Panc1 (cell line): ENCODE measurements around the gene RAP2A.

Experiments
- CTCF ChIP-seq: fragments of 450-650 bp; IDR thresholded peaks from 2 replicates; pipeline ENCODE4 v1.5.1; 2017; ENCODE audit warnings: mild to moderate bottlenecking
- POLR2AphosphoS5 ChIP-seq: IDR thresholded peaks from 2 replicates; pipeline ENCODE4 v1.6.1; 2012; ENCODE audit warnings: mild to moderate bottlenecking, low read depth, low read length, moderate library complexity
- REST ChIP-seq, 2 experiments: IDR thresholded peaks; 2 replicates each; pipeline ENCODE4 v1.6.1; 2011 to 2012; ENCODE audit warnings: low read depth in 2 of 2, control low read depth in 1 of 2, low read length in 1 of 2, mild to moderate bottlenecking in 1 of 2, moderate library complexity in 1 of 2; ENCODE audit not compliant: insufficient read depth in 1 of 2
- SIN3A ChIP-seq: IDR thresholded peaks from 2 replicates; pipeline ENCODE4 v1.6.1; 2012; ENCODE audit warnings: low read depth, mild to moderate bottlenecking, low read length, moderate library complexity, borderline replicate concordance; ENCODE audit not compliant: insufficient read depth
- TCF7L2 ChIP-seq: IDR thresholded peaks from 2 replicates; pipeline ENCODE4 v1.6.1; 2011; ENCODE audit warnings: mild to moderate bottlenecking, low read depth, low read length, inconsistent platforms

GRCh38 chr13:97435794-97436193 lies 1.8 kb downstream of the RAP2A start:
- TF ChIP-seq CTCF (no peak), TCF7L2 (peak; percentile 67), POLR2AphosphoS5 (no peak), REST (IDR thresholded peaks at IDR 0.05; ENCODE audit: insufficient read depth in 1 of 2, low read depth in 2 of 2, low read length in 1 of 2) (no peak), SIN3A (no peak)
